Measurements from ENCODE around the gene KCNJ15.

KCNJ15 gene

DNA sequence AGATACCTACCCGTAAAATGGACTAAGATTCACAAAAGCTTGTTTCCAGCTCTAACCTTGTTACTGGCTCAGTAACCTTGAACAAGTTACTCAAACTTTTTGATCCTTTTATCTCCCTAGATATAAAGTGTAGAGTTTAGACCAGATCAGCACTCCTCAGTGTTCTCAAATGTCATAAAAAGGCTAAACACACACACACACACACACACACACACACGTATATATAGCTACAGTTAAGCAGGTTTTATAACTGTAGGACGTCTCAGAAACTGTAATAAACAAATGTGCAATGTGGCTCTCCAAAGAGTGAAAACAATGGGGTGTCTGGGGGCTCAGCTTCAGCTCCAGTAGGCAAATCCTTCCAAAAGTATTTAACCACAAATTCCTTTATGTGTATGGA is 34.0 kb downstream of the KCNJ15 start:
- no peak overlapping the region for H3K4me3 ChIP-seq
- H3K27ac ChIP-seq = peak overlapping the region in 14 of 21 experiments; percentile 1 to 80 (median 47)

DNA sequence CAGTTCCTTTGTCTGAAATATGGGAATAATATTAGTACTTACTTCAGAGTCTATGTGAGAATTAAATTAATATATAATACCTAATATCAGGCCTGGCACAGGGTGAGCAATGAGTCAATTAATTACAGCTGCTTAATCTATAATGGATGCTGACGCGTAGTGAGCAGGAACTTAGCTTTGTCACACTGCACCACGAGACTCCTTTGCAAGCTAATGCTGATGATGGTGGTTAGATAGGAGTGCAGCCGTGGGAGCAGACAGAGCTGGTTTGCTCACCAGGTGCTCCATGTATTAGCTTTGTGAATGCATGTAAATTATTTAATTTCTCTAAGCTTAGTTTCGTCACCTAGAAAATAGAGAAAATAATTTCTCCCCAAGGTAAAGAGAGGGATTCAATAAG is 35.1 kb downstream of the KCNJ15 start:
- Histone ChIP-seq H3K4me3 (no peak overlapping the region), H3K27ac (peak overlapping the region in 5 of 21 experiments; percentile 39 to 72 (median 43))

DNA sequence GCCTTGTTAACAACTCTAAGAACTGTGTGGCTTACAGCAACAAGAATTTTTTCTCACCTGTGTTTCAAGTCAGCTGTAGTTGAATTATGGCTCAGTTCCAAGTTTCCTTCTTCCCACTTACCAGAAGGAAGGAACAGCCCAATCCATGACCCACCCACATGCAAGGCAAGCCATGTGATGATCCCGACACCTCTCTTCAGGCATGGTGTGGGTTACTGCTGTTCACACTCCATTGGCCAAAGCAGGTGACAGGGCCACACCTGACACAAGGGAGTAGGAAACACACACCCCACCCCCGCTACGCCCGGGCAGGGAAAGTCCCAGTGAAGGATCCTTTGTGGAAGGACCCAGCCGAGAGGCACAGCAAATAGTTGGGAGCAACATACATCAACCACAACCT is 36.3 kb downstream of the KCNJ15 start:
- Histone ChIP-seq H3K4me3 (no peak overlapping the region), H3K27ac (peak overlapping the region in 6 of 21 experiments; percentile 28 to 59 (median 44))

DNA sequence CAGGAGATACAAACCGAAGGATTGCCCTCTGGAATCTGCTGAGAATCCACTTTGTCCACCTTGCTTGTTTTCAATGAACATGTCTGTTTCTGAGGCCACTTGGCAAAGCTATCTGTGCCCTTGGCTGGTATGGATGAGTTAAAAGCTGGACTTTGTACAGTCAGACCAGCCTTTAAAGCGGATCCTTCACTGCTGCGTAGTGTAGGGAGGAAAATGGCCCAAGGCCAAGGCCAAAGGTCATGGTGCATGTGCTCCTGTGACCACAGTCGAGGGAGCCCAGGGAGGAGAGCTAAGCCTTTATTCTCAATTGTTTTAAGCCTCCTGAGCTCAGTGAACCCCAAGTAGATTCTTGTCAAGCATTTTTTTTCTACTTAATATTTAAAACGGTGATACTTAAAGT is 37.0 kb downstream of the KCNJ15 start:
- H3K4me3 ChIP-seq = no peak overlapping the region
- peak overlapping the region in 7 of 21 experiments; percentile 28 to 59 (median 48) for H3K27ac ChIP-seq

DNA sequence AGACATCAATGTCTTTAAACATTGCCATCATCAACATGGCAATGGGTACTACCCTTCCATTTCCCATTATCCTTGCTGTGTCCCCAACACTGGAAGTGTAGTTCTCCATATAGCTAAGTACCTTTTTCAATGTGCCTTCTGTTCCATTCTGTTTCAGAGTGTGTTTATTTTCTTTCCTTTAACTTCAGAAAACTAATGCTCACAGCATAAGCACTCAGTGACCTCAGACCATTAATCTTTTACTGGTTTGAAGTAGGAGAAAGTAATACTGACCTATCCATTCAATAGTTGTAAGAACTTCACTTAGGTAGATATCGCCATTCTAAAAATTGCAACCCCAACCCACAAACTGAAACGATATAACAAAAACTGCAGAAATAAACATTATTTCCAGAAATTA is 37.8 kb downstream of the KCNJ15 start:
- Histone ChIP-seq H3K4me3 (no peak overlapping the region), H3K27ac (peak overlapping the region in 3 of 21 experiments; percentile 16 to 56 (median 28))

DNA sequence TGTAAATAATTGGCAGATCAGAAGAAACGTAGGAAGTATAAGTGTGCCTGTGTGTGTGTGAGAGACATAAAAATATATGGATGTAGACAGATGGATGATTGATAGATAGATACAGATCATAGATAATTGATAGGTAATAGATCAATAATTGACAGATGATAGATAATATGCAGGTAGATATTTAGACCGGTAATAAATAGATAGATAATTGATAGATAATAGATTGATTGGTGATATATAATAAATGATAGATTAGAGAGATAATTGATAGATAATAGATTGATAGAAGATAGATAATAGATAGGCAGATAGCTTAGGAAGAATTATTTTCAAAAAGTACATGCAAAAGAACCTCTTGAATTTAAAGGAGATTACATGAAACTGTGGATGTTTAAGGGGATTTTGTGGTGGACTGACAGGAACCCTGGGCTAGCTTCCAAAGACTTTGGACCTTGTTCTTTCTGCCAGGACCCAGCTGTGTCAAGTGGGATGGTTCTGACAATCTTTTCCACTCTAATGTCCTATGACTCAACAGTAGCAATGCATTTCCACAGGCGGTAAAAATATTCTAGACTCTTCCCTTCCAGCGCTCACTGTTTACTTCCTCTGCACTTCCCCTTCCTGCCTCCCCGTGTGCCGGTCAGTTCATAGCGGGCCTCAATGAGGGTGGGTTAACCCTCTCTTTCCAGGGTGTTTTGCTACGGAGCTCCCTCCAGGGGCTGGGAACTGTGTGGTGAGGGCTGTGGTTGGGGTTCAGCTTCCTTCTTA is 39.4 kb downstream of the KCNJ15 start:
- H3K4me3 ChIP-seq = no peak overlapping the region
- peak overlapping the region in 19 of 21 experiments; percentile 14 to 87 (median 64) for H3K27ac ChIP-seq

DNA sequence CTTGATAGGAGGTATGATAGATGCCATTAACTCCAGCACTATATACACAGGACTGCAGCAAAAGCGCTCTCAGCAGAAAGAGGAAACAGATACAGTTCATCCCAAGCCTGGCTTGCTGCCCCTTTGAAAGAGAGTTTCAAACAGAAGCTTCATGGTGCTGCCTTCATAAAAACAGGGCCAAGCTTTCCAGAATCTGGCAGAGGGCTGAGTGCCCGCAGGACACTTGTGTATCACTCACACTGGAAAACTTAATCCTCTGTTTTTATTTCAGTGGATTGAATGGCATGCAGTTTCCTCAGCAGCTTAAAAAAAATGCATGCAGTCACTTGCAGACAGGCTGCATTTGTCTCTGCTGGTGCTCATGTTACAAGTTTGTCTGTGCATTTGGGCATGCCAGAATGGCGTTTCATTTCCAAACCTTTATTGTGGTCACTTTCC is 40.4 kb downstream of the KCNJ15 start:
- peak overlapping the region in 17 of 21 experiments; percentile 14 to 87 (median 64) for H3K27ac ChIP-seq
- H3K4me3 ChIP-seq = no peak overlapping the region

DNA sequence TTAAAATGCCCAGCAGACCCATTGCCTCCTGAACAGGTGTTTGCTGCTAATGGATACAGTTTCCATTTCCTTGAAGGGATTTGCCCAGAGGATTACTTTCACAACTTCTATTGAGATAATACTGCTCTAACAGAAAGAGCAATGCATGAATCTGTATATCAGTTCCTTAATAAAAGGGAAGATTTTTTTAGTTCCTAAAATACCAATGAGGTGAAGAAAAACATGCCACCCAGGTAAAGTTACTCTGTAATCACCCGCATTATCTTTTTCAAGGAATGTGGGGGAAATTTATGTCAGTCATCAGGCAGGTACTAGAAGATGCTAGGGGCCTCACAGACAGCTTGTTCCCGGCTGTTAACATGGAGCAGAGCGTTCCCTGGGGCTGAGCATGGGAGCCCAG is 41.1 kb downstream of the KCNJ15 start:
- peak overlapping the region in 8 of 21 experiments; percentile 2 to 82 (median 44) for H3K27ac ChIP-seq

DNA sequence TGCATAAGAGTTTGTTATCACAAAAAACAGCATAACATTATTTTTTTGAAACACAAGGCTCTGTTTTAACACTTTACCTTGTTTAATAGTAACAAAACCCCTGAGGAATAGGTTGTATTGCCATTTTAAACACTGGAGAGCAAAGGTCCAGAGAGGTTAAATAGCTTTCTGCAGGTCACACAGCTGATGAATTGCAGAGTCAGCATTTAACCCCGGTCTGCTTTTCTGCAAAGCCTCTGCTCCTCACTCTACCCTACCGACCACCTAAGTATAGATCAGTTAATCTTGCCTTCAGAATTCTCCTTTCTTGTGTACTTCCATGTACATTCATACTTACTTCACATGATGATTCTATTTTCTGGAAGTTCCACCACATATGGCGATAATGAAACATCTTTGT is 42.0 kb downstream of the KCNJ15 start:
- peak overlapping the region in 5 of 21 experiments; percentile 9 to 81 (median 77) for H3K27ac ChIP-seq
- H3K4me3 ChIP-seq = no peak overlapping the region

More for the DNA sequence above, 41.1 kb downstream of the KCNJ15 start:
- peak overlapping the region in 1 of 7 experiments; percentile 10 for H3K4me3 ChIP-seq

DNA sequence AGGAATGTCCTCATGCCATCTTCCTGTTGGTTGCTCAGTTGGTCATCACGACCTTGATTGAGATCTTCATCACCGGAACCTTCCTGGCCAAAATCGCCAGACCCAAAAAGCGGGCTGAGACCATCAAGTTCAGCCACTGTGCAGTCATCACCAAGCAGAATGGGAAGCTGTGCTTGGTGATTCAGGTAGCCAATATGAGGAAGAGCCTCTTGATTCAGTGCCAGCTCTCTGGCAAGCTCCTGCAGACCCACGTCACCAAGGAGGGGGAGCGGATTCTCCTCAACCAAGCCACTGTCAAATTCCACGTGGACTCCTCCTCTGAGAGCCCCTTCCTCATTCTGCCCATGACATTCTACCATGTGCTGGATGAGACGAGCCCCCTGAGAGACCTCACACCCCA is 42.9 kb downstream of the KCNJ15 start:
- Histone ChIP-seq H3K4me3 (no peak overlapping the region), H3K27ac (peak overlapping the region in 13 of 21 experiments; percentile 2 to 80 (median 57))

DNA sequence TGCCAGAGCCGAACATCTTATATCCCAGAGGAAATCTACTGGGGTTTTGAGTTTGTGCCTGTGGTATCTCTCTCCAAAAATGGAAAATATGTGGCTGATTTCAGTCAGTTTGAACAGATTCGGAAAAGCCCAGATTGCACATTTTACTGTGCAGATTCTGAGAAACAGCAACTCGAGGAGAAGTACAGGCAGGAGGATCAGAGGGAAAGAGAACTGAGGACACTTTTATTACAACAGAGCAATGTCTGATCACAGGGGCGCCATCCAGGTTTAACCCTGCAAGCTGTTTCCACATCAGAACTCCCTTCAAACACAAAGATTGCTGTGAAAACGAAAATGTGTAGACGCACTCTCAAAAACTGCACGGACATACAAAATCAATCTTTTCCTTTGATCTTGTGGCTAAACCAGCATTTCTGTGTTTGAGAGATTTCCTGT is 43.4 kb downstream of the KCNJ15 start:
- Histone ChIP-seq H3K27ac (peak overlapping the region in 13 of 21 experiments; percentile 2 to 80 (median 57)), H3K4me3 (no peak overlapping the region)

DNA sequence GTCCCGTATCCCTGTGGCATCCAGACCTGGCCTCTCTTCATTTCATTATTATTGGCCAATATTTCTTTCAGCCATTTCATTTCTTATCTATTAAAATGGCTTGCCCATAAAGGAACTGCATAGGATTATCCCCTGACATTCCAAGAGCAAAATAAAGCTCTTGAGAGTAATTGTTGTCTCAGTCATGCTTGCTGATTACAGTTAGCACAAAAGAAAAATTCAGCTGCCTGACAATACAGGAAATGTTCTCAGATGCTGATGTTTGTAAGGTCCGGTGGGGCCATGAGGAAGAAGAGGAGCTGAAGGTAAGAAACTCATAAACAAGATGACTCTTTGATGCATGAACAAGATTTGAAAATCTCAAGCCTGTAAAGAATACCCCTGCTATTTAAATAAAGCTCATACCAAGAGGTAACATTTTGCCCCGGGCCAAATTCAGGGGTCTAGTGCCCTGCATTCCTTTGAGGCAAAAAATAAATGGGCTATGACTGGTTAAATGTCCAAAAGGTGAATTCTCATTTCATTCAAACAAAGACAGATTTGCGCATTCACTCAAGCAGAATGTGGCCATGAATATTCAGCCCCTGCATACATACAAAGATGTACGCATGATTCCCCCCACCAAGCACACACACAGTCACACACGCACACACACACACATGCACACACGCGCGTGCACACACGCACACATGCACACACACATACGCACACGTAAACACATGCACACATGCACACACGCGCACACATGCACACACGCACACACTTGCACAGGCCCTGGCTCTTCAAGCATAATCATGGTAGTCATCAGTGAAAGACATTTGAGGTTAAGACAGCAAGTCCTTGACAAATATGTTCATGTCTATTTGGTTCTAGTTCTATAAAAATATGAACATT is 44.8 kb downstream of the KCNJ15 start:
- no peak overlapping the region for H3K4me3 ChIP-seq

DNA sequence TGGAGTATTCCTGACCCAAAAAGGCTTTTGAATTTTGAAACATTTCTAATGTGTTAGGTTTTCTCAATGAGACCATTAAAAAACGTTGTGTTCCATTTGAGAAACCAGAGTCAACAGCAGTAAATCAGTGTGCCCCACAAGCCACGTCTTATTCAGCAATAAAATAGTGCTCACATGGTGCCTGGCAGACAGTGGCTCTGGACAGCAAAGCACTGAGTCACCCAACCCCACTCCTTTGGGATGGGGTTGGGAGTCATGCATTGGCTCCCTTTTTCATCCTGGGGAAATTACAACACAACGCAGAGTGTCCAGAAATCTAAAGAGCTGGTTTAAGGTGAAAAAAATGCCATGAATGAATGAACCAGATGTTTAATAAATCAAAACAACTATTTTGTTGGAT is 46.5 kb downstream of the KCNJ15 start:
- Histone ChIP-seq H3K4me3 (no peak overlapping the region), H3K27ac (peak overlapping the region in 6 of 21 experiments; percentile 34 to 80 (median 66))

More for the DNA sequence above, 44.8 kb downstream of the KCNJ15 start:
- H3K27ac ChIP-seq = peak overlapping the region in 9 of 21 experiments; percentile 1 to 80 (median 46)

DNA sequence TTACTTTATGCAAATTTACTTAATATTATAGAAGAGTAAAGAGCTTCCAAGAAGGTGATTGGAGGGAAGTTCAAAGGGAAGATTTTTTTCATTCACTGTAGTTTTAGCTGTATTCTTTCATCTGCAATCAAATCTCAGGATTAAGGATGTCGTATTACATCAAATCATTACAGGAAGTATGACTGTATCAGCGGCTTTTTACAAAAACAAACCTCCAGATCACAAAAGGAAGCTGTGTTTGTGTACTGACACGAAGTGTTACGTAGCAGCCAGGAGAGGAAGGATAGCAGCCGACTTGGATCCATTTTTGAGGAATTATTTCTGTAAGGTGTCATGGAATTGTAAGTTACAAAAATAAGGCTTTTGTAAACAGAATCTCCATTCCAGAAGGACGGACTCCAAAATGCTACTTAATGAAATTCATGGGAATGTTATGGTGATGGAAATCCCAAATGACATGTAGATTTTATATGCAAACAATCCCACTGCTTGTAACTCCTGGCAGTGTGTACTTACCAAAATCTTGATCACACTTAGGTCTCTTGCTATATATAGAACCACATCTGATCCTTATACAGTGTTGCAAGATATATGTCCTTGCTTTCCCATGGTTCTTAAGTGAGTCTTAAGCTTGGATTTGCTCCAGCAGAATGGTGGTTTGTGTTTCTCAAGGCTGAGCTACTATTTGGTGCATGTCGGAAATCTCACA is 49.8 kb downstream of the KCNJ15 start:
- Histone ChIP-seq H3K27ac (peak overlapping the region in 16 of 21 experiments; percentile 0 to 86 (median 50)), H3K4me3 (no peak overlapping the region)

DNA sequence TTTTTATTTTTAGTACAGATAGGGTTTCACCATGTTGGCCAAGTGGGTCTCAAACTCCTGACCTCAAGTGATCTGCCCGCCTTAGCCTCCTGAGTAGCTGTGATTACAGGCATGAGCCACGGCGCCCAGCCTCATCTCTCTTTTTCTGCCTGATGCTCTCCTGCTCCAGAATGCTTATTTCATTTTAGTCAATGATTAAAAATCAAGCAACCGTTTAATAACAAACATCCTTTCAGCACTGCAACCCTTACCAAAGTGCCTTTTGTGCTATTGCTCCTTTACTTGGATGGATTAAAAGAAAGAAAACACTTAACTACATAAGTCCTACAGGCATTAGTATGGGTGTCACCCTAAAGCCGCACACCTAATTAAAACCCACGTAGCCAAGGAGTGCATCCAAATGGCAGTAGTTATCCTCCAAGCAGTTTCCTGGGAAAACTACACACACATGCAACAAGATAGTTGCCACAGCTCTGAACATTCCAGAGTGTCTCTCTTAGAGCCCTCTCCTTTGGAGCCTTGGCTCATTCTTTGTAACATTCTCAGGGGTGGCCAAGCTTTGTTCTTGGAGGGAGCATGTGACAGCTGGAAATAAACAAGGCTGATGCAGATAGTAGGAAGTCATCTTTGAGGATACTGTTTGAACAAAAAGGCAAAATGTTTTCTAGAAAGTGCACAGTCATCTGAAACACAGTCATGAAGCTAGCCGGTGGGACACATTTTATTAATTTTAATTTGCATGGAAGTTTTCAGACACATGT is 51.2 kb downstream of the KCNJ15 start:
- H3K27ac ChIP-seq = peak overlapping the region in 14 of 21 experiments; percentile 11 to 86 (median 62)
- no peak overlapping the region for H3K4me3 ChIP-seq

DNA sequence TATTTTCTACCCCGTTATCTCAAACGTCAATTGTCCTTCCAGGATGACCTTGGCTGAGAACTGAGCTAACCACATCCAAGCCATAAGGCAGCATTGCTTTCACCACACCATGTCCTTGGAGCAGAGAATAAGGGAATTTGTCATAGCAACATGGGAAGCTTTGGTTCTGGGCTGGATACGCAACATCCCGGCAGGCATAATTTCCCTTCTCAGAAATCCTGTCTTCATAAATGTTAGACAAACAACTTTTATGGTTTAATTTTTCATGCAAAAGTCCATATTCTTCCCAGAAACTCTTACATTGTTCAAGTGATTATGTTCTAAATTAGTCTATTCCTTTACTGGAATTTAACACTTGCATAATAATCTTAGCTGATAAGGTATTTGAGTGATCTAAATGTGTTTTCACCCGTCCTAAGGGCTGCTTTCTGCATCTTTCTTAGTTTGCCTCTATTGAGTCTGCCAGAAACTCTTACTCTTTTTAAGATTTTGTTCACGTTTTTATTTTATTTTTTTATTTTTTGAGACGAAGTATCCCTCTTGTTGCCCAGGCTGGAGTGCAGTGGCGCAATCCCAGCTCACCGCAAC is 51.8 kb downstream of the KCNJ15 start:
- no peak overlapping the region for H3K4me3 ChIP-seq
- peak overlapping the region in 17 of 21 experiments; percentile 8 to 86 (median 64) for H3K27ac ChIP-seq

DNA sequence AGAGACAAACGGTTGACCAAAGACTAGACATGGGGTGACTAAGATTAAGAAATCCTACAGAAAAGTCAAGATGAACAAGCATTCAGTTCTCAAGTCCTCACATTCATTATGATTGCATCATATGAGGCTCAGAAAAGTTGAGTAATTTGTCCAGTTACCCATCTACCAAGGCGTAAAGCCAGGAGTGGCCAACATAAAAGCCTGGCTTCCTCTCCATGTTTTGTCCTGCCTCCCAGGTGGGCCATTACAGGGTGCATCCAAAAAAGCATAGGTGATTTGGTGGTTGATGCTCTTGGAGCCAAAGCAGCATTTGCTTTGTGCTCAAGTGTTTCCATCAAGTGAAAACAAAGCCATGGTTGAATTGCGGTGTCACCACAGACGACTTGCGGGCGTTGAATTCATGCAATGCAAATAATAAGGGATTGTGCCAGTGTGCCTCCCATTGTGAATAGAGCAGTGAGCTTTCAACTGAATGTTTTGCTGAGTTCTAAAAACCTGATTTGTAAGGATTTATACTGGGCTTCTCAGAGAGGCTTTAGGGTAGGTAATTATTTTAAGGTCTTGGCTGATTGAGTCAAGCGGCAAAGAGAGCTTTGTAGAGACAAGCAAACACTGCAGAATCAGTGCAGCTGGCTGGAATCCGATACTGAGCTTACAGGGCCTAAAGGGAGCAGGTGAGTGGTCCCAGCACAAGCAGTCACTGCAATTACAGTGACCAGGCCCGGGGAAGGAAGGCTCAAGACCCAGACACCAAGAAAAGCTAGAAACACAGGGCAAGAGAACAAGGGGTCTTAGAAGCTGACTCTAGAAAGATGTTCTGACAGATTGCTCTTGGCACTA is 54.1 kb downstream of the KCNJ15 start:
- H3K4me3 ChIP-seq = no peak overlapping the region
- H3K27ac ChIP-seq = peak overlapping the region in 8 of 21 experiments; percentile 8 to 86 (median 72)
